H1 (cell line): ENCODE measurements around the gene KRT78. TPM values are rescaled to one million over a fixed set of nuclear protein-coding genes. Genes with fewer than 3 reads are reported as not detected.

Experiments used
- CTCF ChIA-PET: fragments of 300-600 bp; sonication (Branson Sonifier 250); formaldehyde crosslinking; loops from one replicate; lab custom pipeline; 2021; ENCODE audit not compliant: partially characterized antibody; lab: Charles Lee
- POLR2A ChIA-PET: fragments of 300-600 bp; sonication (Branson Sonifier 250); formaldehyde crosslinking; loops from one replicate; lab custom pipeline; 2021; ENCODE audit warnings: inconsistent platforms; ENCODE audit not compliant: partially characterized antibody; lab: Charles Lee
- DNase-seq, 2 experiments: peaks; one replicate each; pipeline versions ENCODE4 v3.0.0 to v3.0.0-alpha.2; 2010 to 2022; ENCODE audit warnings: low spot score in 2 of 2, low read depth in 1 of 2, mixed read lengths in 1 of 2
- FAIRE-seq: peaks from 2 replicates; lab custom pipeline; 2011; peaks lifted over from hg19 to GRCh38; lab: Jason Lieb, UNC
- H2AFZ ChIP-seq: 2 replicates; pipeline ENCODE4 v1.8.1; 2012; ENCODE audit warnings: low read length, inconsistent platforms
- H2AK5ac ChIP-seq: 2 replicates; pipeline ENCODE4 v1.6.1; 2013; ENCODE audit warnings: low read depth, low read length
- H2BK120ac ChIP-seq: replicated peaks from 2 replicates; pipeline ENCODE3; 2013; ENCODE audit warnings: low read depth, low read length, inconsistent platforms
- H2BK12ac ChIP-seq: 2 replicates; pipeline ENCODE4 v1.6.1; 2013; ENCODE audit warnings: low read depth, low read length
- H2BK15ac ChIP-seq: 2 replicates; pipeline ENCODE4 v1.6.1; 2013; ENCODE audit warnings: low read length
- H2BK20ac ChIP-seq: 2 replicates; pipeline ENCODE4 v1.6.1; 2013; ENCODE audit warnings: low read length
- H2BK5ac ChIP-seq: 2 replicates; pipeline ENCODE4 v1.6.1; 2013; ENCODE audit warnings: low read depth, low read length
- H3K14ac ChIP-seq: 2 replicates; pipeline ENCODE4 v1.6.1; 2013; ENCODE audit warnings: inconsistent platforms; ENCODE audit not compliant: insufficient read length
- H3K18ac ChIP-seq: 2 replicates; pipeline ENCODE4 v1.6.1; 2013; ENCODE audit warnings: low read length; ENCODE audit errors: extremely low read depth
- H3K23ac ChIP-seq: 2 replicates; pipeline ENCODE4 v1.6.1; 2013; ENCODE audit warnings: inconsistent platforms; ENCODE audit not compliant: insufficient read length
- H3K23me2 ChIP-seq: 2 replicates; pipeline ENCODE4 v1.6.1; 2013; ENCODE audit warnings: low read depth, low read length
- H3K27ac ChIP-seq: 2 replicates; pipeline ENCODE4 v1.6.1; 2011; ENCODE audit warnings: low read depth, low read length, inconsistent platforms
- H3K27me3 ChIP-seq, 4 experiments: replicated peaks in 1 of 4; 1 replicate in 1 of 4; 2 replicates in 3 of 4; pipeline versions ENCODE4 v1.6.1 to v1.8.1; 2011 to 2013; ENCODE audit warnings: low read length in 3 of 4, mild to moderate bottlenecking in 3 of 4, inconsistent platforms in 2 of 4, mixed read lengths in 2 of 4, moderate library complexity in 1 of 4; ENCODE audit not compliant: control insufficient read depth in 3 of 4, insufficient read depth in 3 of 4; ENCODE audit errors: extremely low read depth in 1 of 4
- H3K36me3 ChIP-seq, 4 experiments: 2 replicates each; pipeline versions ENCODE4 v1.6.1 to v1.8.1; 2011 to 2013; ENCODE audit warnings: mild to moderate bottlenecking in 4 of 4, low read length in 3 of 4, moderate library complexity in 2 of 4, control low read depth in 1 of 4, inconsistent platforms in 1 of 4; ENCODE audit not compliant: insufficient read depth in 4 of 4, control insufficient read depth in 2 of 4
- H3K4ac ChIP-seq: replicated peaks from 2 replicates; pipeline ENCODE3; 2013; ENCODE audit warnings: low read length, low read depth, mixed read lengths, inconsistent platforms; ENCODE audit not compliant: insufficient read length
- H3K4me1 ChIP-seq, 4 experiments: replicated peaks in 1 of 4; 1 replicate in 1 of 4; 2 replicates in 3 of 4; pipeline versions ENCODE4 v1.6.1 to v1.8.1; 2011 to 2013; ENCODE audit warnings: low read length in 3 of 4, inconsistent platforms in 2 of 4, mixed read lengths in 1 of 4; ENCODE audit not compliant: insufficient read depth in 4 of 4, control insufficient read depth in 3 of 4
- H3K4me2 ChIP-seq, 2 experiments: 2 replicates each; pipeline versions ENCODE4 v1.6.1 to v1.8.1; 2011 to 2013; ENCODE audit warnings: low read depth in 2 of 2, low read length in 2 of 2, control low read depth in 1 of 2, inconsistent platforms in 1 of 2, mild to moderate bottlenecking in 1 of 2; ENCODE audit not compliant: insufficient read depth in 1 of 2
- H3K4me3 ChIP-seq, 4 experiments: fragments of 200-600, 300-600 bp in 1 of 4; sonication (generic), shearing (Covaris generic), sonication (Bioruptor Twin) in 1 of 4; 2 replicates each; pipeline versions ENCODE4 v1.5.1 to v1.8.1; 2011 to 2016; ENCODE audit warnings: low read length in 4 of 4, low read depth in 3 of 4, control low read depth in 2 of 4, inconsistent platforms in 2 of 4, mild to moderate bottlenecking in 2 of 4, mixed read lengths in 1 of 4, moderate library complexity in 1 of 4; ENCODE audit not compliant: insufficient read depth in 2 of 4; ENCODE audit errors: extremely low read depth in 1 of 4
- H3K56ac ChIP-seq: replicated peaks from 2 replicates; pipeline ENCODE3; 2013; ENCODE audit warnings: low read depth, mild to moderate bottlenecking, mixed read lengths, low read length, inconsistent platforms; ENCODE audit not compliant: insufficient read length
- H3K79me1 ChIP-seq: 2 replicates; pipeline ENCODE4 v1.6.1; 2013; ENCODE audit warnings: low read depth, low read length, control low read depth
- H3K79me2 ChIP-seq, 2 experiments: 2 replicates each; pipeline versions ENCODE4 v1.6.1 to v1.8.1; 2012 to 2013; ENCODE audit warnings: low read length in 2 of 2, mild to moderate bottlenecking in 2 of 2, inconsistent platforms in 1 of 2; ENCODE audit not compliant: insufficient read depth in 2 of 2, control insufficient read depth in 1 of 2
- H3K9ac ChIP-seq, 4 experiments: replicated peaks in 1 of 4; 1 replicate in 1 of 4; 2 replicates in 3 of 4; pipeline versions ENCODE4 v1.6.1 to v1.8.1; 2011 to 2013; ENCODE audit warnings: low read depth in 3 of 4, low read length in 3 of 4, control low read depth in 2 of 4, mild to moderate bottlenecking in 2 of 4, moderate library complexity in 2 of 4, inconsistent platforms in 1 of 4; ENCODE audit errors: extremely low read depth in 1 of 4
- H3K9me3 ChIP-seq, 2 experiments: 2 replicates each; pipeline versions ENCODE4 v1.6.1 to v1.8.1; 2012 to 2013; ENCODE audit warnings: mild to moderate bottlenecking in 2 of 2, moderate library complexity in 2 of 2, control low read depth in 1 of 2, inconsistent platforms in 1 of 2, low read depth in 1 of 2, low read length in 1 of 2, mixed read lengths in 1 of 2; ENCODE audit not compliant: insufficient read depth in 2 of 2
- H4K20me1 ChIP-seq, 2 experiments: replicated peaks in 1 of 2; 2 replicates each; pipeline versions ENCODE3 to v1.8.1; 2011 to 2013; ENCODE audit warnings: inconsistent platforms in 2 of 2, low read length in 2 of 2, mild to moderate bottlenecking in 1 of 2; ENCODE audit not compliant: insufficient read depth in 2 of 2, control insufficient read depth in 1 of 2
- H4K5ac ChIP-seq: 2 replicates; pipeline ENCODE4 v1.6.1; 2013; ENCODE audit warnings: low read length, low read depth, mixed read lengths, inconsistent platforms; ENCODE audit not compliant: insufficient read length
- H4K8ac ChIP-seq: 2 replicates; pipeline ENCODE4 v1.8.0; 2013; ENCODE audit warnings: mild to moderate bottlenecking, moderate library complexity, low read length, inconsistent platforms; ENCODE audit not compliant: insufficient read depth; ENCODE audit errors: extremely low read depth
- H4K91ac ChIP-seq: replicated peaks from 2 replicates; pipeline ENCODE3; 2013; ENCODE audit warnings: low read length, mixed read lengths, inconsistent platforms; ENCODE audit not compliant: insufficient read length
- EP300 ChIP-seq, 2 experiments: IDR thresholded peaks; 1 replicate in 1 of 2; 2 replicates in 1 of 2; pipeline ENCODE4 v1.6.1; 2011 to 2012; ENCODE audit warnings: low read depth in 2 of 2, low read length in 2 of 2, mild to moderate bottlenecking in 2 of 2, borderline replicate concordance in 1 of 2, inconsistent platforms in 1 of 2, moderate library complexity in 1 of 2
- FOSL1 ChIP-seq: IDR thresholded peaks from 2 replicates; pipeline ENCODE4 v1.6.1; 2011; ENCODE audit warnings: mild to moderate bottlenecking, low read depth, low read length, moderate library complexity; ENCODE audit not compliant: insufficient read depth
- WGBS, 2 experiments: shearing (Covaris generic) in 1 of 2; methylation state at CpG; one replicate each; pipeline versions ENCODE4 v1.1.6 to v1.1.7; 2013 to 2015; ENCODE audit warnings: low lambda C conversion rate in 2 of 2, mixed read lengths in 2 of 2, inconsistent platforms in 1 of 2, low coverage in 1 of 2, missing lambda C conversion rate in 1 of 2; ENCODE audit not compliant: insufficient replicate concordance in 2 of 2, insufficient coverage in 1 of 2, insufficient read length in 1 of 2; ENCODE audit errors: extremely low coverage in 1 of 2, missing lambda C conversion rate in 1 of 2; 5-methylcytosine and 5-hydroxymethylcytosine counted together
- polyA plus RNA-seq, 7 experiments: library from polyadenylated mRNA; depleted of rRNA in 3 of 7; stranded (reverse) in 5 of 7; unstranded in 2 of 7; fragments of >200 nt in 5 of 7; fragments of 200-250 nt in 2 of 7; gene quantifications; 1 replicate in 5 of 7; 2 replicates in 1 of 7; 4 replicates in 1 of 7; pipeline versions ENCODE4 v1.2.1 to v1.2.3, GENCODE V29; 2011 to 2013; ENCODE audit warnings: missing spikeins in 2 of 7, mixed read lengths in 2 of 7
- total RNA-seq: library from RNA; stranded (reverse); fragmentation: NEBNext Ultra II Directional; extraction: Animal tissue kit (Norgen Biotek cat#: 25700); gene quantifications from 2 replicates; pipeline ENCODE4 v1.2.1, GENCODE V29; 2021

KRT78 gene
- total and polyA plus RNA-seq, 2 of the 8 experiments (the other 6 are each of a cell fraction or from before 2014, with no cell fraction given) = not detected

GRCh38 chr12:52873513-52873831 is 24.7 kb upstream of the KRT78 start:
- no peak overlapping the region for H2AFZ ChIP-seq
- no peak overlapping the region for H3K23ac ChIP-seq
- no peaks in the 10 kb centered on the region for H3K79me2 ChIP-seq
- no peak overlapping the region for H2AK5ac ChIP-seq
- peak overlapping the region in 3 of 4 experiments; percentile 45 to 60 (median 47); a peak in 4 of 8 replicates for H3K4me3 ChIP-seq
- no peak overlapping the region for H3K4ac ChIP-seq
- ChIA-PET CTCF (interaction anchor here (0.7 to 22.2 kb wide), 36 partner anchors 8 to 733 kb away, joined by 3 to 502 read pairs (median 4); partner anchors contain the start of gene KRT85), POLR2A (interaction anchor here (1.3 kb wide), 1 partner anchor 133 kb away, joined by 3 read pairs; the partner anchor contains the start of gene EIF4B)
- no peak overlapping the region for H4K91ac ChIP-seq
- no peak overlapping the region; the same call in 1 of the 2 replicates for H2BK15ac ChIP-seq
- peaks cover 0 to 22% (median 12%) of the 10 kb centered on the region in 4 experiments; a peak in 5 of 7 replicates for H3K27me3 ChIP-seq
- WGBS, 2 experiments = 83% methylated on average over 4 of the region's 4 CpGs; no CpG with 5 or more reads in 1 of the 2 experiments
- peaks cover 5% of the 10 kb centered on the region; the same call in 1 of the 2 replicates for H3K23me2 ChIP-seq
- DNase-seq (no peak), FAIRE-seq (no peak)
- no peak overlapping the region for H2BK120ac ChIP-seq
- H3K9ac ChIP-seq = no peak overlapping the region
- no peak overlapping the region for H4K8ac ChIP-seq
- no peak overlapping the region for H2BK5ac ChIP-seq
- H3K9me3 ChIP-seq = no peaks in the 10 kb centered on the region
- H4K5ac ChIP-seq = no peak overlapping the region
- no peak overlapping the region for H2BK20ac ChIP-seq
- H3K56ac ChIP-seq = no peak overlapping the region
- H3K4me2 ChIP-seq = peak overlapping the region; percentile 71 to 80
- no peak overlapping the region; the same call in 1 of the 2 replicates for H2BK12ac ChIP-seq
- H3K27ac ChIP-seq = no peak overlapping the region
- no peak overlapping the region for H3K18ac ChIP-seq
- no peaks in the 10 kb centered on the region for H3K79me1 ChIP-seq
- H3K36me3 ChIP-seq = no peaks in the 10 kb centered on the region
- H3K14ac ChIP-seq = no peak overlapping the region
- peaks cover 0 to 3% of the 10 kb centered on the region in 2 experiments for H4K20me1 ChIP-seq
- H3K4me1 ChIP-seq = peaks cover 0 to 2% (median 0%) of the 10 kb centered on the region in 4 experiments; a peak in 3 of 7 replicates
- TF ChIP-seq EP300 (IDR thresholded peaks at IDR 0.05; ENCODE audit: borderline replicate concordance in 1 of 2, low read depth in 2 of 2, low read length in 2 of 2) (no peak), FOSL1 (no peak)
